Vagina (tissue), 2 donors: ENCODE measurements around the gene ALB.

Source experiments
- CTCF ChIP-seq, 3 experiments: fragments of 450-650 bp in 2 of 3; fragments of 200-600 bp in 1 of 3; sonication (generic) in 1 of 3; IDR thresholded peaks; one replicate each; pipeline ENCODE4 v1.5.1; 2017 to 2019; ENCODE audit warnings: antibody characterized with exemption in 3 of 3, mild to moderate bottlenecking in 2 of 3, moderate library complexity in 2 of 3
- POLR2A ChIP-seq, 2 donors: fragments of 450-650 bp; IDR thresholded peaks; one replicate each; pipeline ENCODE4 v1.6.1; 2017; ENCODE audit warnings: antibody characterized with exemption in 2 of 2, mild to moderate bottlenecking in 2 of 2, moderate library complexity in 2 of 2
- POLR2AphosphoS5 ChIP-seq, 2 donors: sonication (generic); formaldehyde crosslinking; IDR thresholded peaks; one replicate each; pipeline ENCODE4 v1.9.0; 2017; ENCODE audit warnings: antibody characterized with exemption in 2 of 2, mild to moderate bottlenecking in 2 of 2, low read depth in 1 of 2; ENCODE audit not compliant: insufficient read depth in 1 of 2

- no peak for TF ChIP-seq CTCF (IDR thresholded peaks at IDR 0.05)
- no peak for TF ChIP-seq POLR2A (IDR thresholded peaks at IDR 0.05)
- no peak for TF ChIP-seq POLR2AphosphoS5 (IDR thresholded peaks at IDR 0.05; ENCODE audit: insufficient read depth in 1 of 2, low read depth in 1 of 2)
Observed at GRCh38 chr4:73439991-73440390, 35.9 kb downstream of the ALB start.
